Measurements from ENCODE around the gene QPCT.
"Not testable (repeated sequence)": the region's sequence is repeated elsewhere in the genome, so short reads cannot be mapped to it uniquely, and the experiment has no call there.

The QPCT gene

GRCh38 chr2:37394263-37394662, 49.8 kb downstream of the QPCT start:
- H3K9ac ChIP-seq (ENCODE audit: low read length) = no peak overlapping the region
- H3K36me3 ChIP-seq (ENCODE audit: control insufficient read depth, insufficient read depth, low read length, severe bottlenecking) = no peaks in the 10 kb centered on the region
- H3K9me3 ChIP-seq (ENCODE audit: control insufficient read depth, low read length) = no peaks in the 10 kb centered on the region
- no peak for DNase-seq (ENCODE audit: low read depth)
- H3K4me1 ChIP-seq (ENCODE audit: control insufficient read depth, insufficient read depth, low read length) = peaks cover 12% of the 10 kb centered on the region
- H3K27me3 ChIP-seq (replicated peaks; ENCODE audit: control insufficient read depth, insufficient read depth, low read length) = no peaks in the 10 kb centered on the region
- no peak overlapping the region for H3K4me3 ChIP-seq (ENCODE audit: low read length)

- H3K9ac ChIP-seq (ENCODE audit: low read length) = no peak overlapping the region
- H3K9me3 ChIP-seq (ENCODE audit: control insufficient read depth, low read length) = no peaks in the 10 kb centered on the region
- DNase-seq (ENCODE audit: low read depth) = no peak
- peaks cover 10% of the 10 kb centered on the region for H3K4me1 ChIP-seq (ENCODE audit: control insufficient read depth, insufficient read depth, low read length)
- no peaks in the 10 kb centered on the region for H3K27me3 ChIP-seq (replicated peaks; ENCODE audit: control insufficient read depth, insufficient read depth, low read length)
- no peak overlapping the region for H3K4me3 ChIP-seq (ENCODE audit: low read length)
- H3K36me3 ChIP-seq (ENCODE audit: control insufficient read depth, insufficient read depth, low read length, severe bottlenecking) = no peaks in the 10 kb centered on the region
Measured at GRCh38 chr2:37394796-37395555, 50.5 kb downstream of the QPCT start.

- DNase-seq (ENCODE audit: low read depth) = no peak
- Histone ChIP-seq H3K9me3 (ENCODE audit: control insufficient read depth, low read length) (no peaks in the 10 kb centered on the region), H3K27me3 (replicated peaks; ENCODE audit: control insufficient read depth, insufficient read depth, low read length) (no peaks in the 10 kb centered on the region), H3K4me3 (ENCODE audit: low read length) (no peak overlapping the region), H3K4me1 (ENCODE audit: control insufficient read depth, insufficient read depth, low read length) (peaks cover 3% of the 10 kb centered on the region), H3K9ac (ENCODE audit: low read length) (peak overlapping the region; percentile 16), H3K36me3 (ENCODE audit: control insufficient read depth, insufficient read depth, low read length, severe bottlenecking) (no peaks in the 10 kb centered on the region)
Measured at GRCh38 chr2:37396890-37397565, 52.6 kb downstream of the QPCT start.

- Histone ChIP-seq H3K4me3 (ENCODE audit: low read length) (no peak overlapping the region), H3K9me3 (ENCODE audit: control insufficient read depth, low read length) (no peaks in the 10 kb centered on the region), H3K36me3 (ENCODE audit: control insufficient read depth, insufficient read depth, low read length, severe bottlenecking) (no peaks in the 10 kb centered on the region), H3K27me3 (replicated peaks; ENCODE audit: control insufficient read depth, insufficient read depth, low read length) (no peaks in the 10 kb centered on the region), H3K4me1 (ENCODE audit: control insufficient read depth, insufficient read depth, low read length) (peaks cover 3% of the 10 kb centered on the region), H3K9ac (ENCODE audit: low read length) (no peak overlapping the region)
- no peak for DNase-seq (ENCODE audit: low read depth)
Measured at GRCh38 chr2:37398990-37399389, 54.6 kb downstream of the QPCT start.

GRCh38 chr2:37400041-37400440, 55.6 kb downstream of the QPCT start:
- Histone ChIP-seq H3K9ac (ENCODE audit: low read length) (no peak overlapping the region), H3K4me1 (ENCODE audit: control insufficient read depth, insufficient read depth, low read length) (peaks cover 3% of the 10 kb centered on the region), H3K4me3 (ENCODE audit: low read length) (no peak overlapping the region), H3K9me3 (ENCODE audit: control insufficient read depth, low read length) (no peaks in the 10 kb centered on the region), H3K36me3 (ENCODE audit: control insufficient read depth, insufficient read depth, low read length, severe bottlenecking) (no peaks in the 10 kb centered on the region), H3K27me3 (replicated peaks; ENCODE audit: control insufficient read depth, insufficient read depth, low read length) (no peaks in the 10 kb centered on the region)
- DNase-seq (ENCODE audit: low read depth) = no peak

DNA sequence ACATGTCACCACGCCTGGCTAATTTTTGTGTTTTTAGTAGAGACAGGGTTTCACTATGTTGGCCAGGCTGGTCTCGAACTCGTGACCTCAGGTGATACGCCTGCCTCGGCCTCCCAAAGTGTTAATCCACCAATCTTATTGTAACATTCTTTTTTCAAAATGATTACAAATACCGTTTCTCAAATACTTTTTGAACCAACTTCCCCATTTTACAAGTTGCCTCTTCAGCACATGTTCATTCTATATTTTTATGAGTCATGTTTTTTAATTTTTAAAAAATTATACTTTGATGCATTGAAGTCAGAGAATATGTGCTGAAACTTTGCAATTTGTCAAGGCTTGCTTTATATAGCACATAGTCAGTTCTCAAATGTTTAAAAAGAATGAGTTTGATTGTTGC, 58.2 kb downstream of the QPCT start:
- Histone ChIP-seq H3K36me3 (ENCODE audit: control insufficient read depth, insufficient read depth, low read length, severe bottlenecking) (no peaks in the 10 kb centered on the region), H3K9ac (ENCODE audit: low read length) (no peak overlapping the region), H3K4me3 (ENCODE audit: low read length) (no peak overlapping the region), H3K4me1 (ENCODE audit: control insufficient read depth, insufficient read depth, low read length) (no peaks in the 10 kb centered on the region), H3K27me3 (replicated peaks; ENCODE audit: control insufficient read depth, insufficient read depth, low read length) (no peaks in the 10 kb centered on the region), H3K9me3 (ENCODE audit: control insufficient read depth, low read length) (no peaks in the 10 kb centered on the region)
- no peak for DNase-seq (ENCODE audit: low read depth)

DNA sequence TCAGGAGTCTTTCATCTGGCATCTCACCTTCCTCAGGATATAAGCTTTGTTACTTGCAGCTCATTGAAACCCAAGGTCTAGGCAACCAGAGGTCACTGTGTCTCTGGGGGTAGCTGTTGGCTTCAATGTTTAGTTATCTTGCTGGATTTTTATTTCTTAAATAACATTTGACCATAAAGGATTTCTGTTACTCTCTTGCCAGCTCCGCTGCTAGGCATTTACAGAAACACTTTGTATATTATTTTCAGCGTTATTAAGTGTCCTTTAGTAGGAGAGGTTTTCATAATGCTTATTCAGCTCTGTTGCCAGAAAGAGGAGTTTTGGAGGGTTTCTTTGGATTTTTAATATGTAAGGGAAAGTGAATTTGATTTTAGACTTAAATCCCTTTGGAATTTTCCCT, 61.4 kb downstream of the QPCT start:
- H3K27me3 ChIP-seq (replicated peaks; ENCODE audit: control insufficient read depth, insufficient read depth, low read length) = no peaks in the 10 kb centered on the region
- no peak overlapping the region for H3K4me3 ChIP-seq (ENCODE audit: low read length)
- H3K9me3 ChIP-seq (ENCODE audit: control insufficient read depth, low read length) = no peaks in the 10 kb centered on the region
- H3K36me3 ChIP-seq (ENCODE audit: control insufficient read depth, insufficient read depth, low read length, severe bottlenecking) = no peaks in the 10 kb centered on the region
- no peak for DNase-seq (ENCODE audit: low read depth)
- no peaks in the 10 kb centered on the region for H3K4me1 ChIP-seq (ENCODE audit: control insufficient read depth, insufficient read depth, low read length)
- no peak overlapping the region for H3K9ac ChIP-seq (ENCODE audit: low read length)

DNA sequence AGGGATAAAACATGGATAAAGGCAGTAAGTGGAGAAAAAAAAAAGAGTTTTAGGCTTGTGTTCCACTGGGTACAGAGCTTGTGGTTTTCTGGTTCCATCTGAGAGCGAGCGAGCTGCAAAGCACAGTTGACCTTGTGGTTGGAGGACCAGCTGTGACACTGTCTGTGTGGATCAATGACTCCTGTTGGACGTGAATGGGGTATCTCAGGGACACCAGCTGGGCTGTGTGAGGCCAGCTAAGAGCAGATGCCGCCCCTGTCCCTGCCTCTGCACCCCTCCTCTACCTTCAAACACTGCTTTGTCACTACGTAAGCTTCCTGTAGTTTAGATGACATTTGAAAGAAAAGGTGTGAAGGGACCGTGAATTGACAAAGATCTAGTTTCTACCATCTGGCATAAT, 67.8 kb downstream of the QPCT start:
- Histone ChIP-seq H3K27me3 (replicated peaks; ENCODE audit: control insufficient read depth, insufficient read depth, low read length) (no peaks in the 10 kb centered on the region), H3K4me3 (ENCODE audit: low read length) (no peak overlapping the region), H3K9ac (ENCODE audit: low read length) (no peak overlapping the region), H3K4me1 (ENCODE audit: control insufficient read depth, insufficient read depth, low read length) (peaks cover 19% of the 10 kb centered on the region), H3K36me3 (ENCODE audit: control insufficient read depth, insufficient read depth, low read length, severe bottlenecking) (no peaks in the 10 kb centered on the region), H3K9me3 (ENCODE audit: control insufficient read depth, low read length) (no peaks in the 10 kb centered on the region)
- no peak for DNase-seq (ENCODE audit: low read depth)

- not testable (repeated sequence) for DNase-seq (ENCODE audit: low read depth); H3K36me3 ChIP-seq (ENCODE audit: control insufficient read depth, insufficient read depth, low read length, severe bottlenecking)
- peak overlapping the region; percentile 57 for H3K9ac ChIP-seq (ENCODE audit: low read length)
Measured at GRCh38 chr2:37413911-37414469, 69.6 kb downstream of the QPCT start.

DNA sequence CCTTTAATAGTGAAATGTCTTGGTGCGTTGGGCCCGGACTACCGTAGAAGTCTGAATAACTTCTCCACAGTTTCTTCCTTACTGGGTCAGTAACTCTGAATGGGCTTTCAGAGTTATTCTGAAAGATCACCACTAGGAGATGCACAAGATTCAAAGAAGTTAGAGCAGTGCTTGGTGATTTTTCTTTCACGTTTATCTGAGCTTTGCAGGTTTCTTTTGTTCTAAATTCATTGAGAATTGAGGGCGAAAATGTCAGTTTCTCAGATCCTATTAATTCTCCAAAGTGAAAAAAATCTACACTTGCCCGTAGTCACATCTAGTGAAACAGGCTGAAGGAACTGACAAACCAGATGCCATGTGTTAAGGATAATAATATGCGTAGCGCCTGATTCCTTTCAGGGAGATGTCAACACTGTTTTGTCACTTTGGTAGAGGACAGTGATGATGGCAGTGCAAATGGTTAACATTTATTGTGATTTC, 70.1 kb downstream of the QPCT start:
- H3K9ac ChIP-seq (ENCODE audit: low read length) = peak overlapping the region; percentile 57
- no peaks in the 10 kb centered on the region for H3K27me3 ChIP-seq (replicated peaks; ENCODE audit: control insufficient read depth, insufficient read depth, low read length)
- no peak overlapping the region for H3K4me3 ChIP-seq (ENCODE audit: low read length)
- H3K36me3 ChIP-seq (ENCODE audit: control insufficient read depth, insufficient read depth, low read length, severe bottlenecking) = no peaks in the 10 kb centered on the region
- H3K4me1 ChIP-seq (ENCODE audit: control insufficient read depth, insufficient read depth, low read length) = peaks cover 28% of the 10 kb centered on the region
- DNase-seq (ENCODE audit: low read depth) = peak; percentile 88
- no peaks in the 10 kb centered on the region for H3K9me3 ChIP-seq (ENCODE audit: control insufficient read depth, low read length)

More at GRCh38 chr2:37413911-37414469, 69.6 kb downstream of the QPCT start:
- peaks cover 28% of the 10 kb centered on the region for H3K4me1 ChIP-seq (ENCODE audit: control insufficient read depth, insufficient read depth, low read length)
- not testable (repeated sequence) for H3K9me3 ChIP-seq (ENCODE audit: control insufficient read depth, low read length); H3K4me3 ChIP-seq (ENCODE audit: low read length); H3K27me3 ChIP-seq (replicated peaks; ENCODE audit: control insufficient read depth, insufficient read depth, low read length)

DNA sequence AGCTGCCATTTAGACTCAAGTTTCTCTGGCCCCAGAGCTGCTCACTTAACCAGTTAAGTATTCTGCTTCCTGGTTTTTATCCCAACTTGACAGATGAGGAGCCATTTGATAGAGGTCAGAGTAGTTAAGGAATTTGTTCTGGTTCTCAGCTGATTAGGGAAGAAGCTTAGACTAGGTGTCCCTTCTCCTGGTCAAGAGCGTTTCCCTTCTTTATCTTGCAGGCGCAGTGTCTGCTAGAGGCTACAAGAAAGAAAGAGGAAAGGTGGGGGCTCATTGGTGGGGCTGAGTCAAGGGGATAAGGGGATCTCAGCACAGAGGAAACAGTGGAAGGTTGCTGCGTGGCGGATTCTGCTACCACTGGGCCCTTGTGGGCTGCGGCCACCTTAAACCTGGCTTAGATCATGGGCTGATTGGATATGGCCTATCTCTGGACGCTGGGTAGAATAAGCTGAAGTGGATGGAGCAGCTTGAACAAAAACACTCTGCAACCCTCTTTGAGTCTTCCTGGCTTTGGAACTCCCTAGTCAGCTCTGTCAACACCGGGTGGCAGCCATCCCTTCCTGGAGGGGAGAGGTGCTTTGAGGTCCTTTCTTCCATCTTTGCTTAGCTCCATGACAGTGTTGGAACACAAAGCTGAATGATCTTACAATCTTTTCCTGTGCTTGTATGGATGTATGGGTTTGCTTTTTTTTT, 70.8 kb downstream of the QPCT start:
- Histone ChIP-seq H3K9ac (ENCODE audit: low read length) (peak overlapping the region; percentile 57), H3K4me3 (ENCODE audit: low read length) (no peak overlapping the region), H3K36me3 (ENCODE audit: control insufficient read depth, insufficient read depth, low read length, severe bottlenecking) (no peaks in the 10 kb centered on the region), H3K4me1 (ENCODE audit: control insufficient read depth, insufficient read depth, low read length) (peaks cover 28% of the 10 kb centered on the region), H3K9me3 (ENCODE audit: control insufficient read depth, low read length) (no peaks in the 10 kb centered on the region), H3K27me3 (replicated peaks; ENCODE audit: control insufficient read depth, insufficient read depth, low read length) (no peaks in the 10 kb centered on the region)
- peak; percentile 44 for DNase-seq (ENCODE audit: low read depth)

Measured in adipocyte (in vitro differentiated cells).